HUES6 (cell line): ENCODE measurements around the gene VSTM2B.
A peak's percentile ranks its signal among the peaks of the same experiment; 100 is the strongest.

ENCODE experiments used
- H3K27ac ChIP-seq: 2 replicates; pipeline ENCODE4 v1.7.0; 2013; ENCODE audit warnings: low read depth, mild to moderate bottlenecking, low read length, inconsistent platforms
- H3K27me3 ChIP-seq: 2 replicates; pipeline ENCODE4 v1.6.1; 2013; ENCODE audit warnings: low read length; ENCODE audit not compliant: control insufficient read depth, insufficient read depth
- H3K36me3 ChIP-seq: 2 replicates; pipeline ENCODE4 v1.6.1; 2013; ENCODE audit warnings: low read length; ENCODE audit not compliant: control insufficient read depth, insufficient read depth
- H3K4me1 ChIP-seq: 2 replicates; pipeline ENCODE4 v1.6.1; 2013; ENCODE audit warnings: low read length; ENCODE audit not compliant: control insufficient read depth, insufficient read depth
- H3K4me3 ChIP-seq: 2 replicates; pipeline ENCODE4 v1.5.1; 2013; ENCODE audit warnings: low read depth, low read length
- H3K9ac ChIP-seq: one replicate; pipeline ENCODE4 v1.6.1; 2013; ENCODE audit warnings: mild to moderate bottlenecking, low read length
- H3K9me3 ChIP-seq: 2 replicates; pipeline ENCODE4 v1.6.1; 2013; ENCODE audit warnings: low read depth, low read length; ENCODE audit not compliant: control insufficient read depth, insufficient read depth

VSTM2B gene

GRCh38 chr19:29526730-29527499 is 1.1 kb downstream of the VSTM2B start:
- Histone ChIP-seq H3K9me3 (no peaks in the 10 kb centered on the region; the same call in 1 of the 2 replicates), H3K4me3 (peak overlapping the region; percentile 66), H3K27me3 (peaks cover 98% of the 10 kb centered on the region), H3K4me1 (peaks cover 32% of the 10 kb centered on the region; the same call in 1 of the 2 replicates), H3K27ac (no peak overlapping the region), H3K9ac (no peak overlapping the region), H3K36me3 (no peaks in the 10 kb centered on the region)

GRCh38 chr19:29527500-29528328 is 1.9 kb downstream of the VSTM2B start:
- Histone ChIP-seq H3K9ac (no peak overlapping the region), H3K36me3 (no peaks in the 10 kb centered on the region), H3K27me3 (peaks cover 98% of the 10 kb centered on the region), H3K4me1 (peaks cover 32% of the 10 kb centered on the region; the same call in 1 of the 2 replicates), H3K27ac (no peak overlapping the region), H3K4me3 (peak overlapping the region; percentile 66), H3K9me3 (no peaks in the 10 kb centered on the region; the same call in 1 of the 2 replicates)

- peak overlapping the region; percentile 10 for H3K9ac ChIP-seq
- no peak overlapping the region for H3K27ac ChIP-seq
- H3K4me3 ChIP-seq: peak overlapping the region; percentile 66
- peaks cover 32% of the 10 kb centered on the region; the same call in 1 of the 2 replicates for H3K4me1 ChIP-seq
- no peaks in the 10 kb centered on the region; the same call in 1 of the 2 replicates for H3K9me3 ChIP-seq
- no peaks in the 10 kb centered on the region for H3K36me3 ChIP-seq
- peaks cover 96% of the 10 kb centered on the region for H3K27me3 ChIP-seq
Measured at GRCh38 chr19:29528350-29528945, 2.7 kb downstream of the VSTM2B start.

GRCh38 chr19:29528946-29529645 is 3.3 kb downstream of the VSTM2B start:
- H3K4me1 ChIP-seq: peaks cover 30% of the 10 kb centered on the region; the same call in 1 of the 2 replicates

GRCh38 chr19:29529646-29530539 is 4.1 kb downstream of the VSTM2B start:
- peaks cover 24% of the 10 kb centered on the region; the same call in 1 of the 2 replicates for H3K4me1 ChIP-seq
- H3K36me3 ChIP-seq: no peaks in the 10 kb centered on the region
- peaks cover 84% of the 10 kb centered on the region for H3K27me3 ChIP-seq
- H3K9ac ChIP-seq: no peak overlapping the region
- no peak overlapping the region for H3K27ac ChIP-seq
- peak overlapping the region; percentile 66 for H3K4me3 ChIP-seq
- no peaks in the 10 kb centered on the region; the same call in 1 of the 2 replicates for H3K9me3 ChIP-seq

More at GRCh38 chr19:29528946-29529645, 3.3 kb downstream of the VSTM2B start:
- Histone ChIP-seq H3K9ac (no peak overlapping the region), H3K27ac (no peak overlapping the region), H3K36me3 (no peaks in the 10 kb centered on the region), H3K27me3 (peaks cover 92% of the 10 kb centered on the region), H3K4me3 (peak overlapping the region; percentile 66), H3K9me3 (no peaks in the 10 kb centered on the region; the same call in 1 of the 2 replicates)

- Histone ChIP-seq H3K36me3 (no peaks in the 10 kb centered on the region), H3K27me3 (peaks cover 76% of the 10 kb centered on the region), H3K9ac (no peak overlapping the region), H3K4me3 (peak overlapping the region; percentile 66), H3K9me3 (no peaks in the 10 kb centered on the region; the same call in 1 of the 2 replicates), H3K4me1 (peaks cover 24% of the 10 kb centered on the region; the same call in 1 of the 2 replicates), H3K27ac (no peak overlapping the region)
Measured at GRCh38 chr19:29530540-29531457, 5.0 kb downstream of the VSTM2B start.

- Histone ChIP-seq H3K9ac (no peak overlapping the region), H3K27ac (no peak overlapping the region), H3K4me3 (no peak overlapping the region), H3K36me3 (no peaks in the 10 kb centered on the region), H3K4me1 (peaks cover 24% of the 10 kb centered on the region; the same call in 1 of the 2 replicates), H3K27me3 (peaks cover 68% of the 10 kb centered on the region), H3K9me3 (no peaks in the 10 kb centered on the region; the same call in 1 of the 2 replicates)
Measured at GRCh38 chr19:29531458-29532025, 5.7 kb downstream of the VSTM2B start.

- Histone ChIP-seq H3K36me3 (no peaks in the 10 kb centered on the region), H3K27ac (no peak overlapping the region), H3K9me3 (no peaks in the 10 kb centered on the region; the same call in 1 of the 2 replicates), H3K4me3 (no peak overlapping the region), H3K9ac (no peak overlapping the region), H3K27me3 (peaks cover 63% of the 10 kb centered on the region), H3K4me1 (peaks cover 22% of the 10 kb centered on the region; the same call in 1 of the 2 replicates)
Measured at GRCh38 chr19:29532097-29532496, 6.3 kb downstream of the VSTM2B start.

GRCh38 chr19:29532956-29533355 is 7.2 kb downstream of the VSTM2B start:
- H3K9ac ChIP-seq: no peak overlapping the region
- H3K27ac ChIP-seq: no peak overlapping the region
- H3K4me3 ChIP-seq: no peak overlapping the region
- H3K36me3 ChIP-seq: no peaks in the 10 kb centered on the region
- no peaks in the 10 kb centered on the region; the same call in 1 of the 2 replicates for H3K9me3 ChIP-seq
- H3K27me3 ChIP-seq: peaks cover 54% of the 10 kb centered on the region
- peaks cover 18% of the 10 kb centered on the region; the same call in 1 of the 2 replicates for H3K4me1 ChIP-seq
